Transverse colon (tissue), 4 donors: ENCODE data around the gene ACP2.

Experiments
- CTCF ChIP-seq, 5 experiments: fragments of 200-600 bp in 3 of 5; fragments of 450-650 bp in 2 of 5; sonication (generic) in 3 of 5; IDR thresholded peaks; 1 replicate in 2 of 5; 2 replicates in 3 of 5; pipeline ENCODE4 v1.5.1; 2016 to 2017; ENCODE audit warnings: antibody characterized with exemption in 5 of 5, inconsistent platforms in 3 of 5, mild to moderate bottlenecking in 2 of 5, moderate library complexity in 1 of 5
- POLR2A ChIP-seq: fragments of 450-650 bp; IDR thresholded peaks from one replicate; pipeline ENCODE4 v1.6.1; 2016; ENCODE audit warnings: antibody characterized with exemption, mild to moderate bottlenecking, moderate library complexity
- POLR2AphosphoS5 ChIP-seq, 3 donors: sonication (generic); formaldehyde crosslinking; IDR thresholded peaks; one replicate each; pipeline ENCODE4 v1.6.1; 2016; ENCODE audit warnings: antibody characterized with exemption in 3 of 3

- TF ChIP-seq POLR2AphosphoS5 (IDR thresholded peaks at IDR 0.05): no peak
- TF ChIP-seq CTCF (IDR thresholded peaks at IDR 0.05): no peak
- no peak for TF ChIP-seq POLR2A
Measured at GRCh38 chr11:47282462-47282861, 33.8 kb upstream of the ACP2 start.
